HG03378 (cell line): Measurements from ENCODE around the gene FBRSL1.

Experiments used
- ATAC-seq: cut with Tn5 transposase; IDR thresholded peaks from one replicate; pipeline ENCODE4 v1.9.1; 2021; ENCODE audit warnings: mild to moderate bottlenecking, moderate library complexity; ENCODE audit not compliant: unreplicated experiment

FBRSL1 gene

DNA sequence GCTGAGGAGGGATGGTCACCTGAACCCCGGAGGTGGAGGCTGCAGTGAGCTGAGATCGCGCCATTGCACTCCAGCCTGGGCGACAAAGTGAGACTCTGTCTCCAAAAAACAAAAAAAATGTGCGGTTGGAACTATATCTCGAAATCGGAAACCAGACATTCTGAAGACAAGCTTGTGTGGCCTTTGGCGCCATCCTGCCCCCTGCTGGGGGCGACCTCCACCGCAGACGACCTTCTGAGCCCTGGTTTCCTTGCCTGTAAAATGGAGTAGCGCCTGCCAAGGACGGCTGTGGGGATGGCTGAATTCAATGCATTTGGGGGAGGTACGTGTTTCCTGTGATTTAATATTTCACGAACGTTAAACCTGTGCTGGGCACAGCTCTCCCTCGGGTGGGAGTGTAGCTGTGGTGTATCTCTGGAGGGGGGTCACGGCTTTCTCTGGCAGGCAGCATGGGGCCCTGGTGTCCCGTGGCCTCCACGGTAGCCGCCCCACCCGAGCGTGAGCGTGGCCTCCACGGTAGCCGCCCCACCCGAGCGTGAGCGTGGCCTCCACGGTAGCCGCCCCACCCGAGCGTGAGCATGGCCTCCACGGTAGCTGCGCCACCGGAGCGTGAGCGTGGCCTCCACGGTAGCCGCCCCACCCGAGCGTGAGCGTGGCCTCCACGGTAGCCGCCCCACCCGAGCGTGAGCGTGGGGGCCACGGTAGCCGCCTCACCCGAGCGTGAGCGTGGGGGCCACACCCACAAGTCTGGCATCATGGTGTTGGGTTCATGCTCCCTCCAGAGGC, 65.1 kb downstream of the FBRSL1 start:
- no peak for ATAC-seq

DNA sequence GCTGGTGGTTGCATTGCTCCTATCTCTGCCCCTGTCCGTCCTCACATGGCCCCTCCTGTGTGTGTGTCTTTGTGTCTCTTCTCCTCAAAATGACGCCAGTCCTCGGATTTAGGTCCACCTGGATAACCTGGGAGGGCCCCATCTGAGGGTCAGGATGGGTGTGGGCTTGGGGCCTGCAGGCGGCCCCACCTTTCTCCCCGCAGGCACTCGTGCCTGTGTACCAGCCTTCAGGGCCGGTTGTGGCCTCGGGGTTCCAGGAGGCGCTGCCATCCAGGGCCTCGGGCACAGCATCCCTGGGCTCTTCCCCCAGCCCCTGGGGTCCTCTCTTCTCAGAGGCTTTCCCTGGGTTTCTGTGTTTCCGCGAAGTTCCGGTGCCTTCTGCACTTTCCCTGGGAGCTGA, 65.7 kb downstream of the FBRSL1 start:
- ATAC-seq: no peak

DNA sequence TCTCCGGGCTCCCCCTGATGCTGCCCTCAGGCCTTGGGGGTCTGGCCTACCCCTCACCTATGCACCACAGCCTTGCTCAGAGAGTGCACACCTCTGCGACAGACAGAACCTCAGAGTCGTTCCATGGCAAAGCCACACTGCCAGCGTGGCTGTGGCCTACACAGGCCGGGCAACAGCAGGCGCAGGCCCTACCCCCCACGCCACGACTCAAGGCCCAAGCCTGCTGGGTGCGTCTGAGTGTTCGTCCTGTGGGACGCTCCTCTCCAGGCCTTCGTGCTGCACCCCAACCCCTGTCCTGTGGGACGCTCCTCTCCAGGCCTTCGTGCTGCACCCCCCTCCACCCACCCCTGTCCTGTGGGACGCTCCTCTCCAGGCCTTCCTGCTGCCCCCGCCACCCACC, 66.3 kb downstream of the FBRSL1 start:
- ATAC-seq: no peak

DNA sequence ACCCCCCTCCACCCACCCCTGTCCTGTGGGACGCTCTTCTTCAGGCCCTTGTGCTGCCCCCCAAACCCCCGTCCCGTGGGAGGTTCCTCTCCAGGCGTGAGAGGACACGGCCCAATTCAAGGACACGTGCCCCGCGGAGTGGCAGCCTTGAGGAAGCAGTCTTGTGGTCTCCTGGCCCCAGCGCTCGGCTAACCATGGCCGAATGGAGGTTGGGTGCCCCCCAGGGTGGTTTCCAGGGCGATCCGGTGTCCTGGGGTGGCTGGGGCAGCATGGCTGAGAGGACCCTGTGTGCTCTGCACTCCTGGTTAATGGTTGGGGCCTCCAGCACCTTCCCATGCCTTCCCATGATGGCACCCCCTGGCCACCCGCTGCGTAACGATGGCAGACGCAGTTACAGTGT, 66.8 kb downstream of the FBRSL1 start:
- no peak for ATAC-seq

DNA sequence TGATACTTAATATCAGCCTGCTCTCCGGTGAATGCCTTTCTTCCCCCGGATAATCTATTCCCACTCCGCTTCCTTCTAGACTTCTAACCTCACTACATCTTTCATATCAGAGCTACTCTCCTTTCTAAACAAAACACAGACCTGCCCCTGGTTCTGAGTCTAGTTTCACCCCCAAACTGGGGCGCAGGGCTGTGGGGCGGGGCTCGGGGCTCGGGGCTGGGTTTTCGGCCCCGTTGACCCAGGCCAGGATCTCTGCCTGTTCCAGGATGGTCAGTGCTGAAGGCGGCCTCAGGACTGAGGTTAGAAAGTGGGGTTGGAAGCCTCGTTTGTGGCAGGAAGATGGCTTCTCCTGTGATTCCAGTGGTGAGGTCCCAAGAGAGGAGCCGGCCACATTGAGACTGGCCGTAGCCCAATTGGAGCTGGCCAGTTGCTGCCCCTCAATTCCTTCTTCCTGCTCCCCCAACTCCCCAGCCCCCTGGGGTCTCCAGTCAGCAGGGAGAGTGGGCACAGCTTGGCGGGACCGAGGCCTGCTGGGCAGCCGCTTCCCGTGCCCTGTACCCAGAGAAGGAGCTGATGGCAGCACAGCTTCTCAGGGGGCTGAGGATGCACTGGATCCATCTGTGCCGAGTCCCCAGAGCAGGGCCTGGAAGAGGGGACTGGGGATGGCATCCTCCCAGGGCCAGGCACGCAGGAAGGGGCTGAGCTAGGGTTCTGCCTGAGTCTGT, 67.5 kb downstream of the FBRSL1 start:
- no peak for ATAC-seq

DNA sequence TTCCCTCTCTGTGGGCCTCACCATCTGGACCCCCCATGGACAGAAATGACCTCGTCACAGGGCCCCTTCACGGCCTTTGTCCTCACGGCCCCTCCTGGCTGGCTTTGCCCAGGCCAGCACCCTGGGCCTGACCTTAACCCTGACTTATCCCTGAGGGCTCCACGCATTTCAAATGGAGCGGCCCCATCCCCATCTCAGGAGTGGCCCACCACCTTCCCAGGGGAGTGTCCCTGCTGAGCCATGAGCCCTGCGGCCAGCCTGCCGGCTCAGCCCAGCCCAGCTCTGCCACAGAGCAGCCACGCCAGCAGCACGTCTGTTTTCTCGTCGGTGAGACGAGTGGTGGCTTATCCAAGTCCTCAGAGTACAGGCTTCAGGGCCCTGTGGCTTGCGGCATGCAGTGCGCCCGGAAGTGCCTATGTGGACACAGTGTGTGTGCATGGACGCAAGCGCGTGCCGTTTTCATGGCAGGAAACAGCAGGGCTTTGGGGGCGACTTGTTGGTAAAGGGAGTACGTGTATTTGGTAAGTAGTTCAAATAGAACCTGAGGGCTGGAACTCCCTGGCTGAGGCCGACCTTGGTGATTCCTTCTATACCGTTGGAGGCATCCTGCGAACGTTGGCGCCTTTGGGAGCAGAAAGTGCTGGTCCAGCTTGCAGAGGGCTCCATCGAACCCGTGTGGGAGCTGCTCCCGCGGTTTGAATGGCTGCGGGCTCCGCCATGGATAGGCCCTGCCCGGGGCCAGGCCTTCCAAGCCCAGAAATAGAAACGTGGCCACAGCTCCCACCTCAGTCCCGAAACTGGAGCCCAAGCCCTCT, 68.3 kb downstream of the FBRSL1 start:
- no peak for ATAC-seq

DNA sequence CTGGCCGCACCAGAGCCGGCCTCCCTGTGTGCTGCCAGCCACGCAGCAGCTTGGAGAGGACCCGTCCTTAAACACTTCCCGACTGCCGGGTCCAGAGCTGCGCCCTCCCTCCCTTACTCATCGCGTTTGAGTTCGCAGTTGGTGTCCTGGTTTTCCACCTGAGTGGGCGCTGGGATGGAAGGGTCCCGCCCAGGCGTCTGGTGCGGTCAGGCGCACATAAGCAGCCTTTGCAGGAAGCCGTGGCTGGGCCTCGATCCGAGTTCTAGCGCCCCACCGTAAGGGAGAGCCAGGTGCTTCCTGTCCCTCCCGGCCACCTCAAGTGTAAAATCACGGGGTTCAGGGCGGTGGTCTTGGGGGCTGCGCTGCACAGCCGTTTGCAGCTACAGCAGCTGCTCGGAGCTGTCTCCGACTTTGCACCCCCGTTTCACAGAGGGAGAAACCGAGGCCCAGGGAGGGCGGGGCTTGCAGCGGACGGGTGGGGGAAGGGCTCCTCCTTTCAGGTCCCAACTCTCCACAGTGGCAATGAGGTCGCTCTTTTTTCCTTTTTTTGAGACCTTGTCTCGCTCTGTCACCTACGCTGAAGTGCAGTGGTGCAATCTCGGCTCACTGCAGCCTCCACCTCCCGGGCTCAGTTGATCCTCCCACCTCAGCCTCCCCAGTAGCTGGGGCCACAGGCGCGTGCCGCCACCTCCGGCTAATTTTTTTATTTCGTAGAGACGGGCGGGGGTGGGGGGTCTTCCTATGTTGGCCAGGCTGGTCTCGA, 69.1 kb downstream of the FBRSL1 start:
- ATAC-seq: no peak

DNA sequence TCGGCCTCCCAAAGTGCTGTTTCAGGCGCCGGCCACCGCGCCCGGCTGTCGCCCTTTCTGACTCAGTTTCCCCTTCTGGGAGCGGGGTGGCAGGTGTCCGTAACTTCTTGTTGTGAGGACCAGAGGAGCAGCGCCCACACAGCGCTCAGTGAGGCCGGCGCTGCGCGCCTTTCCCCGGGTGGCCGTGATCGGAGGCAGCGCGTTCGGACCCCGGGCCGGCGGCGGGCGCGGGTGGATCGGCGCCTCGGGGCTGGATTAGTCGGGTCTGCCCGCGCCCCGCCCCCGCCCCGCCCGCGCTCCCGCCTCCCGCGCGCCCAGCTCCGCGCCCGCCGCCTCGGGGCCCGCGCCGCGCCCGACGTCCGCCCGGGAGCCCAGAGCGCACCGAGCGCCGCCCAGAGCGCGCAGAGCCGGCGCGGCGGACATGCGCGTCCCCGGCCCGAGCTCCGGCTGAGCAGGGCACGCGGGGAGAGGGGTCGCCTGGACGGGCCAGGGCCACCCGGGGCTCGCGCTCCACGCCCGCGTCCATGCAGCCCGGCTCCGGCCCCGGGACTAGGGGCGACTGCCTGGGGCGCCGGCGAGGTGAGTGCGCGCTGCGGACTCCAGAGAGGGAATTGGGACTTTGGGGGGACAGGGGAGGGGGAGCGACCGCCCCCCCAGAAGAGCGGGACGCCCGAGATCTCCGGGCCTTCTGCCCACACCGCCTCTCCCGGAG, 69.9 kb downstream of the FBRSL1 start:
- ATAC-seq: no peak

DNA sequence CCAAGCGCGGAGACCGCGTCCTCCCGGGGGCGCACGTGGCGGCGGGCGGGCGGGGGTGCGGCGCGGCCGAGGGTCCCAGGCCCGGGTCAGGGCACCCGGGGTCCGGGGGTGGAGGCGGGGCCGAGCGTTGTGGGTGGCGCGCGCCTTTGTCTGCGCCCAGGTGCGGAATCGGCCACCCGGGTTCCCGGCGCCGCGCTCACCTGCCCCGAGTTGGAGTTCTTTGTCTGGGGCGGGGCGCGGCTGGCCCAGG, 70.3 kb downstream of the FBRSL1 start:
- ATAC-seq: no peak

DNA sequence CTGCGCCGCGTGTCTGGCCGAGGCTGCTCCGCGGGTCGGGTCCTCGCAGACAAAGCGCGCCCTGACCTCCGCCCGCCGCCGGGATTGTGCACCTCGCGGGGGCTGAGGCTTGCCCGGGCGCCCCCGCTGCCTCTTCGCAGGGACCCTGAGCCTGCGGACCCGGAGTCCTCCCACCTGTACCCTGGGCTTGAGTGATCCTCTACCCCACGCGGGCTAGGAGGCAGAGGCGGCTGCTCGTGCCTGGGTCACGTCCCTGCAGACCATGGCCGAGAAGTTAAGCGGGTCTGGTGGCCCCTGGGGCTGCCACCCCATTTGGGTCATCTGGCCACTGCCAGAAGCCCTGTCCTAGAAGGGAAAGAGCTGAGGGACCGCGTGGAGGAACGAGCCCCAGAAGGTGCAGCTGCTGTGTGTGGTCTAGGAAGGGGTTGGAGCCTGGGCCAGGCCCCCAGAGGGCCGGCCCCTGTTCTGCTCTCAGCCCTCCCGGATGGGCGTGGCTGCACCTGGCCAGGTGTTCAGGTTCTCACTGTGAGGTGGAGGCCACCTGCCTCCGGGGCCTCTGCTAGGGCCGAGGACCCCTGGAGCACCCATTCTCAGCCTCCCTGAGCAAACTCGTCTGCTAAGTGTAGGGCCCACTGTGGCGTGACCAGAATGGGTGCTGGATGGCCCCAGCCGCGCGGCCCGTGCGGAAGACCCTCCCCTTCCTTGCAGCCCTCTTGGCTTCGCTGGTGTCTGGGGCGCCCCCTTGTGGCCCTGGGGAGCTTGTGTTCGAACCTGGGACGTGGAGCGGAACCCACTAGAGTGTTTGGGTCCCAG, 70.9 kb downstream of the FBRSL1 start:
- ATAC-seq: no peak
